GM21360 (cell line): Measurements from ENCODE around the gene SPATA31E1.
"Not testable (repeated sequence)": the region's sequence is repeated elsewhere in the genome, so short reads cannot be mapped to it uniquely, and the experiment has no call there.

ENCODE experiments used
- ATAC-seq: cut with Tn5 transposase; IDR thresholded peaks from one replicate; pipeline ENCODE4 v1.9.1; 2021; ENCODE audit warnings: mild to moderate bottlenecking, moderate library complexity; ENCODE audit not compliant: unreplicated experiment

Gene SPATA31E1

DNA sequence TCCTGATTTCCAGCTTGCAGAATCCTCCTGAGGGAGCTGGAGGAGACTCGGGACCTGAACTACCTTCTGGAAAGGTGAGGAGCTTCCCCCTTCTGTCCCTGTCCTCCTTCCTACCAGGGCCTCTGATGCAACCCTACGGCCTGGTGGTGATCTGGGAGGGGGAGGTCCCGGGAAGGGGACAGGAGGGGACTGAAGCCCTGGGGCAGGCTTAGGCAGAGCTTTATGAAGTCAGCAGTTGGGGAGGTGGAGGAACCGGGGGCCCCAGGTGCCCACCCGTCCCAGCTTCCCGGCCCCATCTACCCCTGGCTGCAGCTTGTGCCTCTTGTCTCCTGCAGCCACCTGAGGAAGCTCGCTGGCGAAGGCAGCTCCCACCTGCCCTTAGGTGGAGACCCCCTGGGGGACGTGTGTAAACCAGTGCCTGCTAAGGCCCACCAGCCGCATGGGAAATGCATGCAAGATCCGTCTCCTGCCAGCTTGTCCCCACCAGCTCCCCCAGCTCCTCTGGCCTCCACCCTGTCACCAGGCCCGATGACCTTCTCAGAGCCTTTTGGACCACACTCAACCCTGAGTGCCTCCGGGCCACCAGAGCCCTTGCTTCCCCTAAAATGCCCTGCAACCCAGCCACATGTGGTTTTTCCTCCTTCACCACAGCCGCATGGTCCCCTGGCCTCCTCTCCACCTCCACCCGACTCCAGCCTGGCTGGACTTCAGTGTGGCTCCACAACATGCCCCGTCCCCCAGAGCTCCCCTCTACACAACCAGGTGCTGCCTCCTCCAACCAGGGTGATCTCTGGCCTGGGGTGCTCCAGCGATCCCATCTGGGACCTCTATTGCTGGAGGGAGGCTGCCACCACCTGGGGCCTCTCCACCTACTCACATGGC is 2.1 kb downstream of the SPATA31E1 start:
- no peak for ATAC-seq

DNA sequence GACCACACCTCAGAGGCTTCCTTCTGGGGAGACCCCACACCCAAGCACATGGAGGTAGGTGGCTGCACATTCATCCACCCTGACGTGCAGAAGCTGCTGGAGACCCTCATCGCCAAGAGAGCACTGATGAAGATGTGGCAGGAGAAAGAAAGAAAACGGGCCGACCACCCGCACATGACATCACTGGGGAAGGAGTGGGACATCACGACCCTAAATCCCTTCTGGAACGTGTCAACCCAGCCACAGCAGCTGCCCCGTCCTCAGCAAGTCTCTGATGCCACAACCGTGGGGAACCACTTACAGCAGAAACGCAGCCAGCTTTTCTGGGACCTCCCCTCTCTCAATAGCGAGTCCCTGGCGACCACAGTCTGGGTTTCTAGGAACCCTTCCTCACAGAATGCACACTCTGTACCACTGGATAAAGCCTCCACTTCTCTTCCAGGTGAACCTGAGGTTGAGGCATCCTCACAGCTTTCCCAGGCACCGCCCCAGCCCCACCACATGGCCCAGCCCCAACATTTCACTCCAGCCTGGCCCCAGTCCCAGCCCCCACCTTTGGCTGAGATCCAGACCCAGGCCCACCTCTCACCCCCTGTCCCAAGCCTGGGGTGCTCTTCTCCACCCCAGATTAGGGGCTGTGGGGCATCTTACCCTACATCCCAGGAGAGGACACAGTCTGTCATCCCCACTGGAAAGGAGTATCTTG is 3.0 kb downstream of the SPATA31E1 start:
- no peak for ATAC-seq

DNA sequence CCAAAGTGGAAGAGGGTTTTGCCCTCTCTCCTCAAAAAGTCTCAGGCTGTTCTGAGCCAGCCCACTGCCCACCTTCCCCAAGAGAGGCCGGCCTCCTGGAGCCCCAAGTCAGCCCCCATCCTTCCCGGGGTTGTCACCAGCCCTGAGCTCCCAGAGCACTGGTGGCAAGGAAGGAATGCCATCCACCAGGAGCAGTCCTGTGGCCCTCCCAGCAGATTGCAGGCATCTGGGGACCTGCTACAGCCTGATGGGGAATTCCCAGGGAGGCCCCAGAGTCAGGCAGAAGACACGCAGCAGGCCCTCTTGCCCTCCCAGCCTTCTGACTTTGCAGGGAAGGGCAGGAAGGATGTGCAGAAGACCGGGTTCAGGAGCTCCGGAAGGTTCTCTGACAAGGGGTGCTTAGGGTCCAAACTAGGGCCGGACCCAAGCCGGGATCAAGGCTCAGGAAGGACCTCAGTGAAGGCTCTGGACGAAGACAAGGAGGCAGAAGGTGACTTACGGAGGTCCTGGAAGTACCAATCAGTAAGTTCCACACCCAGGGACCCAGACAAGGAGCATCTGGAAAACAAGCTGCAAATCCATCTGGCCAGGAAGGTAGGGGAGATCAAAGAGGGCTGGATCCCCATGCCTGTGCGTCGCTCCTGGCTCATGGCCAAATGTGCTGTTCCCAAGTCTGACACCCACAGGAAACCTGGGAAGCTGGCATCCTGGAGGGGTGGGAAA is 3.7 kb downstream of the SPATA31E1 start:
- no peak for ATAC-seq

DNA sequence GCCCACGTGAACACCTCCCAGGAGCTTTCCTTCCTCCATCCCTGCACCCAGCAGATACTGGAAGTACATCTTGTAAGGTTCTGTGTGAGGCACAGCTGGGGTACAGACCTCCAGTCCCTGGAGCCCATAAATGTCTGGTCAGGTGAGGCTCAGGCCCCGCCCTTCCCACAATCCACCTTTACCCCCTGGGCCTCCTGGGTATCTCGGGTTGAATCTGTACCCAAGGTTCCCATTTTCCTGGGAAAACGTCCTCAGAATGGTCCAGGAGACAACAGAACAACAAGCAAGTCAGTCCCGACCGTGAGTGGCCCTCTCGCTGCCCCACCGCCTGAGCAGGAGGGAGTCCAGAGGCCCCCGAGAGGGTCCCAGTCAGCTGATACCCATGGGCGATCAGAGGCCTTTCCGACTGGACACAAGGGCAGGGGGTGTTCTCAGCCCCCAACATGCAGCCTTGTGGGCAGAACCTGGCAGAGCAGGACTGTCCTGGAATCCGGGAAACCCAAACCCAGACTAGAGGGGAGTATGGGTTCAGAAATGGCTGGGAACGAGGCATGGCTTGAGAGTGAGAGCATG is 4.3 kb downstream of the SPATA31E1 start:
- ATAC-seq, result no peak

DNA sequence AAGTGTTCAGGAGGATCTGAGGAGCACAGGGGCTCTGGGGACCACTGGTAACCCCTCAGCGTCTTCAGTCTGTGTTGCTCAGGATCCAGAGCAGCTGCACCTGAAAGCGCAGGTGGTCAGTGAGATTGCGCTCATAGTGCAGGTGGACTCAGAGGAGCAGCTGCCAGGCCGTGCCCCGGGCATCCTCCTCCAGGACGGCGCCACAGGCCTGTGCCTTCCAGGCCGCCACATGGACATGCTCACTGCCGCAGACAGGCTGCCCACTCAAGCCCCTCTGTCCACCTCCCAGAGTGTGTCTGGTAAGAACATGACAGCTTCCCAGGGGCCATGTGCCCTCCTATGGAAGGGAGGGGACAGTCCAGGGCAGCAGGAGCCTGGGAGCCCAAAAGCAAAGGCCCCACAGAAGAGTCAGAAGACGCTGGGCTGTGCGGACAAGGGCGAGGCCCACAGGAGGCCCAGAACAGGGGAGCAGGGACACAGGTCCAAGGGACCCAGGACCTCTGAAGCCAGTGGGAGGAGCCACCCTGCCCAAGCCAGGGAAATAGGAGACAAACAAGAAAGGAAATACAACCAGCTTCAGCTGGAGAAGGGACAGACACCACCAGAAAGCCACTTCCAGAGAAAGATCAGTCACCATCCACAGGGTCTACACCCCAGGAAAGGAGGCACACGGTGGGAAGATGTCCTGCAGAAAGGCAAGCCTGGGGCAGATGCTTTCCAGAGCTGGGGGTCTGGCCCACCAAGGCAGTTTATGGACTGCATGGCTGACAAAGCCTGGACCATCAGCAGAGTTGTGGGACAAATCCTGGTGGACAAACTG is 5.2 kb downstream of the SPATA31E1 start:
- ATAC-seq, result no peak

DNA sequence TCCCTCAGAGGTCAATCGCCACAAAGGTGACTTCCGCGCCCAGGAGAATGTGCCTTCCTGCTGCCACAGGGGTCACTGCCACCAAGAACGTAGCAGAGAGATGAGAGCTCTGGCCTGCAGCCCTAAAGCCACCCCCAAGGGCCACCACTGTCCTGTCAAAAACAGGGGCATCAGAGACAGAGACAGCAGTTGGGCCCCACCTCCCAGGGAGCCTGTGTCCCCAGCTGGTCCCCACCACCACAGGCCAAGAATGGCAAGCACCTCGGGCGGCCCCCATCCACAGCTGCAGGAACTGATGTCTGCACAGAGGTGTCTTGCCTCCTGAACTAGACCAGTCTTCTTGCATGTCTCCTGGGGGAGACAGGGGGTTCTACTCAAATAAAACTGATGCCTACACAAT is 5.8 kb downstream of the SPATA31E1 start:
- ATAC-seq, result no peak

DNA sequence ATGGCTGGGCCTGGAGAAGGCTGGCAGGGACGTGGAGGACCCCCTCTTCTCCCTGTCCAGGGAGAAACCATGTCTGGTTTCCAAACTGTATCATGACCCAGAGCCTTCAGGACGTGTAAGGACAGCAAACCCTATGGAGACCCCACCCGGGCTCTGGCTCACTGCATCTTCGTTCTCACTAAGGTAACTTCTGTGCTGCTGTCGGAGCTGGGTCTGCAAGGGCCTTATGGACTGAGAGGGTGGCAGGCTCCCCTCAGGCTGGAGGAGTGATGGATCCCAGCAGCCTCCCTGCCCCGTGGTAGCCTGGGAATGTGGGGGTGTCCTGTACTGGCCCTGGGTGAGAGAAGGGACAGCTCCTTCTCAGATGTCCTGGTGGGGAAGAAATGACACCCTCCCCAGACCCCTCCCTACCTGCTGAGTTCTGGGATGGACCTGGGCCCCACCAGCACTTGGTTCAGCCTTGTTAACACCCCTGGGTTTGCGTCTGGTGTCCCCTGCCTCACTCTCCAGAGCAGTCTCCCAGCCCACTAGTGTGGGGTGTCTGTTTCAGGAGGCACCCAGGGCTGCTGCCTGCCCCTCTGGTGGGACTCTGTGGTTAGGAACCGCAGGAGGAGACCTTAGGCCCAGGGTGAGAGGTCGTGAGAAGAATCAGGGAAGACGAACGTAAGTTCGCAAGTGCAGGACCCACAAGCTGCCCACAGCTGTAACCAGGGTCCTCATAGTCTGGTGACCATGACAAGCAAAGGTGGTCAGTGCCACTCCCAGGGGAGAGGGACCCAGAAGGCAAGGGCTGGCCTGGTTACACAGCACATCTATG is 6.6 kb downstream of the SPATA31E1 start:
- no peak for ATAC-seq

DNA sequence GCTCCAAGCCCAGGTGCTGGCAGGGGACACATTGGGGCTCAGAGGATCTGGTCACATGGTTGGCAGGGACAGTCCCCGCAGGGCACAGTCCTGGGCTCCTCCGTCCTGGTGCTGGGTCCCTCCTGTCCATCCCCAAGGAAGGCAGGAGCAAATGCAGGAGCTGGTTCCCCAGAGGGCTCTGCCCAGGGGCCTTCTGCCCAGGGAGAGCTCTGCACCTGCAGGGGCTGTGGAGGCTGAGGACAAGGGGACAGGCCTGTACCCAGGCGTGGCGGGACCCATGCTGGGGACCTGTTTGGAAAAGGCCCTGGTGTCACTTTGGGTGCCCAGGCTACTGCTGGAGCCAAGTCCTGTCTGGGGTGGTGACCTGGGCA is 7.2 kb downstream of the SPATA31E1 start:
- no peak for ATAC-seq

DNA sequence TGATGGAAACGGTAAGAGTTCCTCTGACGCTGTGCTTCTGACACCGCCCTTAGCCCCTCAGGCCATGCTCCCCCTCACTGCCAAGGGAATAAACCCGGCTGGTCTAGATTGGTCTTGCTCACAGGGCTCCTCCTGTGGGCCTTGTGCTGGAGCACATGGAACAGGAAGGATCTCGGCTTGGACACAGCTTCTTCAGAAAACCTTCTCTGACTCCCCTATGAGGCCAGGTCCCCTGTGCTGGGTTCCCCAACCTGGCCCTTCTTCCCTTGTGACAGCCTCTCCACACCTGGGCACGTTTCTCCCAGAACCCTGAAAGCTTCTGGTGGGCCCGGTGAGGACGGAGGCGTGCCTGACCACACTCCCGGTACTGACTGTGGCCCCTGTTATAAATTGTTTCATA is 8.2 kb downstream of the SPATA31E1 start:
- ATAC-seq, result no peak

DNA sequence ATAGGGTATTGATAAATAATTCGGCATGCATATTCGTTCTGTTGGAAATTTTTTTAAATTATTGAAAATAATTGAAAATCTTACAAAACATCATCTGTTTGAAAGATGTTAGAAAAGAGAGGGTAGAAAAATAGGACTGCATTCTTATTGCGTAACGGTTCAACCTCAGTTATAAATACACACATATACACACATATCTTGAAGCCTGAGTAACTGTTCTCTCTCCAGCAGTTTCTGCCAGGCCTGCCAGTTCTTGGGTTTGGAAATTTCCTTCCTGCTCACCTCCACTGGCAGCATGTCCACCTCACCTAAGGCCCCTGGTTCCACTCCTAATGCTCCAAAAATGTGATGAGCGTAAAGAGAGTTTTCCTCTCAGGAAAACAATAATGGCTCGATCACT is 9.1 kb downstream of the SPATA31E1 start:
- ATAC-seq, result no peak

DNA sequence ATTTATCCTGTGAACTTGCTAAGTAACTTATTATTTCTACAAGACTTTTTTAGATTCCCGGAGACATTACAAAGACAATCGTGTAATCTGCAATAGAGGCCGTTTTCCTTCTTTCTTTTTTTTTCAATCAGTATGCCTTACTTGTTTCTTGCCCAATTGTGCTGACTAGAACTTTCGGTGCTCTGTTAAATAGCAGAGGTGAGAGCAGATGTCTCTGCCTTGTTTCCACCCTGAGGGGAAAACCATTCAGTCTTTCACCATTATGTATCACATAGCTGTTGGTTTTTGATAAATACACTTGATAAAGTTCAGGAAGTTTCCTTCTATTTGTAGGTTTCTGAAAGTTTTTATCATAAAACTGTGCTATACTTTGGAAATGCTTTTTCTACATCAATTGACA is 10.3 kb downstream of the SPATA31E1 start:
- no peak for ATAC-seq

DNA sequence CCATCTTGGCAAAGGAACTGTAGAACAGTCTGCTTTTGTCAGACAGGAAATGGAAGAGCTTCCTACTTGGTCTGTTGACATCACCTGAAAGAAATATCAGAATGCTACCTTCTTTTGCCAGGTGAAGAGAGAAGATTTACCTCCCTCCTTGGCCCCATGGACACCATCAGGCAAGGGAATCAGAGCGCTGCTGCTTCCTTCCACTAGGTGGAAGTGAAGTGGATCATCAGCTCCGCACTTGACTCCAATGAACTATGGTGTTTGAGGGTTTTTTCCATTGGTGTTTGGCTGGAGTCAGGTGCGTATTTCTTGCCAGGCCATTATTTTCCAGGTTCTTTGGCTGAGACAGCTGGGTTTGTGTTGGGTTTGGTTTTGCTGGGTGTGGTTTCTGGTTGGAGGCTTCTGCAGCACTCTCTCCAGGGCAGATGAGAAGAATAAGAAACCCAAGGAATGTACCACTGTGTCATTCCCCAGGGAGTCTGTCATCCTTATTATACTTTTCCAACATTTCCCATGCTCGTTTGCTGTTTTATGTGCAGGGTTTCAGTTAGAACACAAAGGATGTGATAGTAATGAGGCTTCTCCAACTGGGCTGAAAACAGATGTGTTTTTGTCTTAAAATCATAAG is 12.4 kb downstream of the SPATA31E1 start:
- no peak for ATAC-seq

DNA sequence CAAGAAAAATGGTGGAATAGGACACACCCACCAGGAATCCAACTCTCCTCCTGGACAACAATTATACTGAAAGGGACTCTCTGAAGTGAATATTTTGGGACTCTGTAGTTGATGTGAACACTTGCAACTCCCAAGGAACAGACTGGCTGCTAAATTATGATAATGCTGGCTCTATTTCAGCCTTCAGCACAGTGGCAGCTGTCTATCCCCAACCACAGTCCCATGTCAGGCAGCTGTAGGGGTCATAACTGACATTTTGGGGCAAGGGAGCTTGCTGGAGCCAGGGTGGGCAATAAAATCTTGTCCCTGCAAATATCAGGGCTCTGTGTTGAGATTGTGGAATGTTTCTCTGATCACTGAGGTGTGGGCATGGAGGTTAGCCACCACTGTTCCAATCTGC is 14.2 kb downstream of the SPATA31E1 start:
- ATAC-seq, result no peak

DNA sequence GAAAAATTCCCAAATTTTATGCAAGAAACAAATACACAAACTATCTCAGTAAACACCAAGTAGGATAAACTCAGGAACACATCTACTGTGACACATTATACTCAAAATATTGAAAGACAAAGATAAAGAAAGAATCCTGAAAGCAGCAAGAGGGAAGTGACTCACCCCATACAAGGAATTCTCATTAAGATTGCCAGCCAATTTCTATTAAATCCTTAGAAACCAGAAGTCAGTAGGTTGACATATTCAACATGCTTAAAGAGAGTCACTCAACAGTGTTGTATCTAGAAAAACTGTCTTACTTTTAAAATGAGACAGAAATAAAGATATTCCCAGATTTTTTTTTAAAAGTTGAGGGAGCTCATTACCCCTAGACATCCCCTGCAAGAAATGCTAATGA is 15.5 kb downstream of the SPATA31E1 start:
- no peak for ATAC-seq

DNA sequence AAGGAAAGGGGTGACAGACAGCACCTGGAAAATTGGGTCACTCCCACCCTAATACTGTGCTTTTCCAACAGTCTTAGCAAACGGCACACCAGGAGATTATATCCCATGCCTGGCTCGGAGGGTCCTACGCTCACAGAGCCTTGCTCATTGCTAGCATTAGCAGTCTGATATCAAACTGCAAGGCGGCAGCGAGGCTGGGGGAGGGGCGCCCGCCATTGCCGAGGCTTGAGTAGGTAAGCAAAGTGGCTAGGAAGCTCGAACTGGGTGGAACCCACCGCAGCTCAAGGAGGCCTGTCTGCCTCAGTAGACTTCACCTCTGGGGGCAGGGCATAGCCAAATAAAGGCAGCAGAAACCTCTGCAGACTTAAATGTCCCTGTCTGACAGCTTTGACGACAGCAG is 19.7 kb downstream of the SPATA31E1 start:
- not testable (repeated sequence) for ATAC-seq

DNA sequence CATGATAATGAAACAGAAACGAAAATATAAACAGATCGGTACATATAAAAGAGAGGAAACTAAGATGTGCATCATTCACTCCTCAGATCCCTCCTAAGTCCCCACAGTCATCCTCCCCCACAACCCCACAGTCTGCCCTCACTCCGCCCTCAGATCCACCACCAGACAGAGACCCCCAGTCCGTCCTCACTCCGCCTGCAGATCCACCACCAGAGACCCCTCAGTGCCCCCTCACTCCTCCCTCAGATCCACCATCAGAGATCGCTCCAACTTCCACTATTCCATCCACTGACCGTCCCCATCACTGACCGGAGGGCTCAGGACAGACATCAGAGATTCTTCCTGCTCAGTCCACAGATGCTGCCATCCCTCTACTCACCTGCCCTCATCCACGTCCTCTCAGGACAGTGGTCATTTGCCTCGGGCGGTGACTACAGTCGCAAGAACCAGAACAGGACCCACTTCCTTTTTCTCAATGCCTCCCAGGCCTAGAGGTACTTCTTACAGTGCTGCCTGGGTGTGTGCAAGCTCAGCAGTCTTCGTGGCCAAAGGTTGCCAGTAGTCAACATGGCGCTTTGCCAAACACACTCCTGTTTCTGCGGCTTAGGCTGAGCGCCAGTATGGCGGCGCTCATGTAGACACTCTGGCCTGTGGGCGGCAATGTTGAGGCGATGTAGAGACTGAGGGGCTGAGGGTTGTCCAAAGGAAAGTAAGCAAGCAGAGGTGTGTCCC is 26.8 kb downstream of the SPATA31E1 start:
- ATAC-seq, result no peak

DNA sequence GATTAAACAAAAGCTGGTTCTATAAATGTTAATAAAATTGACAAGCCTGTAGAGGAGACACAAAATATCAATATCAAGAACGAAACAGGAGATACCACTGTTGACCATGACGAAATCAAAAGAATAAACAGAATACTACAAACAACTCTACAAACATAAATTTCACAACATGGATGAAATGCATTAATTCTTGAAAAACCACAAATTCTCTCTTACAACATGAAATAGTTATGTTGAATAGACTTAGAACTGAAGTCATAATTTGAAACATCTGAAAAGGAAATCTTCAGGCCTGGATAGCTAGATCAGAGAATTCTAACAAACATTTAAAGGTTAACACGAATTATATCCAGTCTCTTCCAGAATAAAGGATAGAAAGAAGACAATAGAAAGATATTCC is 28.1 kb downstream of the SPATA31E1 start:
- no peak for ATAC-seq

DNA sequence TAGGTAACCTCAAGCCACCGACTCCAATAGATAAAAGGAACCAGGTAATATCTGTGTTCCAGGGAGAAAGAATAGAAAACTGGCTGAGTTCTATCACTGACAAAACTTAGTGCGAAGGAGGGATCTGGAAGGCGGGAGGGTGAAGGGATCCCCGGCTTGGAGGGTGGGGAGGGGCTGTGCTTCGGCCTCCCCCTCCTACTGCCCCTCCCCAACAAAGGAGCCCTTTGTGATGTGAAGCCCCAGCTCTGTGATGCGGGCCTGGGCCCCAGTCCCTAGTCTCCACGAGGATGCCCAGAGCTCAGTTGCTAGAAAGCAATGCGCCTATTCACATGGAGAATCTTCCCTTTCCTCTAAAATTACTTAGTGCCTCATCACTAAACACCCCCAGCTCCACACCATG is 35.0 kb downstream of the SPATA31E1 start, which contains the start of gene SPATA31C1:
TSS of gene SPATA31C1 (plus strand) at position 301 of the 400 bp plus-strand sequence.
- not testable (repeated sequence) for ATAC-seq
